Measurements from ENCODE around the gene VSNL1. TPM values are rescaled to one million over a fixed set of nuclear protein-coding genes. Genes with fewer than 3 reads are reported as not detected.

The VSNL1 gene
- total RNA-seq, 1 experiment from 2014 or later, result not detected

DNA sequence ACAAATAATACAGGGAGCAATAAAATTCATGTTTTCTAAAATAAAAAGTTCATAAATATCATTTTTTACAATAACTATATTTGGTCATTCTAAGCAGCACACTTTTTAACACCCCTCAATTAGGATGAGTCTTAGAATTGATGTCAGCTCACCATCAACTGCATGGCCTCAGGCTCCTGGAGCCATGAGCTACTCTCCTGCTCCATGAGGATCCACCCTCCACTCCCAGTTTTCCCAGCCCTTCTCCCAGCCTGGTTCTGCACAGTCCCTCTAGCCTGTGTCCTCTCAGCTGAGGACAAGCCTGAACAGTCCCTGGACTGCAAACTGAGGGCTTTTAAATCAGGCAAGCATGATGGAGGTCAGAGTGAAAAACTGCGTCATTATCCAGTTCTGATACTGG is 124.0 kb downstream of the VSNL1 start:
- TF ChIP-seq, protein P1, sequence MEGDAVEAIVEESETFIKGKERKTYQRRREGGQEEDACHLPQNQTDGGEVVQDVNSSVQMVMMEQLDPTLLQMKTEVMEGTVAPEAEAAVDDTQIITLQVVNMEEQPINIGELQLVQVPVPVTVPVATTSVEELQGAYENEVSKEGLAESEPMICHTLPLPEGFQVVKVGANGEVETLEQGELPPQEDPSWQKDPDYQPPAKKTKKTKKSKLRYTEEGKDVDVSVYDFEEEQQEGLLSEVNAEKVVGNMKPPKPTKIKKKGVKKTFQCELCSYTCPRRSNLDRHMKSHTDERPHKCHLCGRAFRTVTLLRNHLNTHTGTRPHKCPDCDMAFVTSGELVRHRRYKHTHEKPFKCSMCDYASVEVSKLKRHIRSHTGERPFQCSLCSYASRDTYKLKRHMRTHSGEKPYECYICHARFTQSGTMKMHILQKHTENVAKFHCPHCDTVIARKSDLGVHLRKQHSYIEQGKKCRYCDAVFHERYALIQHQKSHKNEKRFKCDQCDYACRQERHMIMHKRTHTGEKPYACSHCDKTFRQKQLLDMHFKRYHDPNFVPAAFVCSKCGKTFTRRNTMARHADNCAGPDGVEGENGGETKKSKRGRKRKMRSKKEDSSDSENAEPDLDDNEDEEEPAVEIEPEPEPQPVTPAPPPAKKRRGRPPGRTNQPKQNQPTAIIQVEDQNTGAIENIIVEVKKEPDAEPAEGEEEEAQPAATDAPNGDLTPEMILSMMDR (IDR thresholded peaks at IDR 0.05; ENCODE audit: unreplicated experiment), result no peak
- Mint-ChIP-seq H3K4me1 (ENCODE audit: low read depth, unreplicated experiment) (no peaks in the 10 kb centered on the region), H3K36me3 (ENCODE audit: insufficient read depth, unreplicated experiment) (no peaks in the 10 kb centered on the region), H3K9me3 (ENCODE audit: low read depth, unreplicated experiment) (no peaks in the 10 kb centered on the region), H3K27ac (ENCODE audit: unreplicated experiment) (no peak overlapping the region), H3K27me3 (ENCODE audit: unreplicated experiment) (no peaks in the 10 kb centered on the region), H3K4me3 (ENCODE audit: low read depth, unreplicated experiment) (no peak overlapping the region)
- no TSS peak for BruUV-seq (replicated peaks)
- no peak for DNase-seq
- CTCF ChIA-PET, result no interaction called here
- intact Hi-C loops (cut with micrococcal nuclease; ENCODE audit: unreplicated experiment), result no loop called here

DNA sequence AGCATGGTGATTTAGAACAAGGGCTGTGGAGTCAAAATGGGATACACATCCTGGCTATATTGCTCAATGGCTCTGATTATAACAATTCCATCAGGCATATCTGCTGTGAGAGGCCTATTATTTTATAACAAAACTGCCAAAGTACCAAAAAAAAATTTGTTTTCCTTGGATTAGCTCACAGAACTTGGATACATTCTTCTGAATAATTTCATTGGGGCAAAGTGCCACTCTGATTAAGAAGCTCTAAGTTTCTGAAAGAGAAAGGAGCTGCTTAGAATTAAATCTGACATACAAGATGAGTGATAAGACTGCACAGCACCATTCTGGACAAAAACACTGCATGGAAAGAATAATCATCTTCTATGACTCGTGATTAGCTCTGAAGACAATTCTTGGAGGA is 127.4 kb downstream of the VSNL1 start:
- no peak overlapping the region for H3K4me3 Mint-ChIP-seq (ENCODE audit: low read depth, unreplicated experiment)
- no peaks in the 10 kb centered on the region for H3K36me3 Mint-ChIP-seq (ENCODE audit: insufficient read depth, unreplicated experiment)
- BruUV-seq (replicated peaks), result no TSS peak
- H3K9me3 Mint-ChIP-seq (ENCODE audit: low read depth, unreplicated experiment), result no peaks in the 10 kb centered on the region
- intact Hi-C loops (cut with micrococcal nuclease; ENCODE audit: unreplicated experiment), result no loop called here
- CTCF ChIA-PET, result no interaction called here
- no peaks in the 10 kb centered on the region for H3K4me1 Mint-ChIP-seq (ENCODE audit: low read depth, unreplicated experiment)
- no peak for DNase-seq
- no peaks in the 10 kb centered on the region for H3K27me3 Mint-ChIP-seq (ENCODE audit: unreplicated experiment)
- H3K27ac Mint-ChIP-seq (ENCODE audit: unreplicated experiment), result no peak overlapping the region
- TF ChIP-seq, protein P1 (IDR thresholded peaks at IDR 0.05; ENCODE audit: unreplicated experiment), result no peak

DNA sequence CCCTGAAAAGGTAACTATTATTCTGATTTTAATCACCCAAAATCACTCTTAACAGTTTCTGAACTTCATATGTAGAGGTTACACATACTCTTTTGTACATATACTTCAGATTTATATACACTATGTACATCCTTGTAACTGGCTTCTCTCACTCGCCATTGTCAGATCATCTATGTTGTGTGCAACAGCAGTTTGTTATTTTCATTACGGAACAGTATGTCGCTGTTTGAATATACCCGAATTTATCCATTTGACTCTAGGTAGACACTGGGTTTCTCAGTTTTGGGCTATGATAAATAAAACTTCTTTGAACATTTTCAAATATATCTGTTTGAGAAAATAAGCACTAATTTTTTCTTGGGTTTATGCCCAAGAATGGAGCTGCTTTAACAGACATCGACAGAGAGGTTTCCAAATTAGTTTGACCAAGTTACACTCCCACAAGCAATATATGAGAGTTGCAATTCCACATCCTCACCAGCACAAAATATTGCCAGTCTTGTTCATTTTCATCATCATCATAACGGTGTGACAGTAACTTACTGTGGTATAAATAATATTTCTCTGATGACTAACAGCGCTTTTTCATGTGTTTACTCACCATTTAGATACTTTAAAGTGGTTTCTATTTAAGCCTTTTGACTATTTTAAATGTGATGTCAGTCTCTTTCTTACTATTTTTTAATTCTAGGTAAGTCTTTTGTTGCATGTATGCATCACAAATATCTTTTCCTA is 132.3 kb downstream of the VSNL1 start:
- Mint-ChIP-seq H3K27me3 (ENCODE audit: unreplicated experiment) (no peaks in the 10 kb centered on the region), H3K36me3 (ENCODE audit: insufficient read depth, unreplicated experiment) (no peaks in the 10 kb centered on the region), H3K4me3 (ENCODE audit: low read depth, unreplicated experiment) (no peak overlapping the region), H3K4me1 (ENCODE audit: low read depth, unreplicated experiment) (no peaks in the 10 kb centered on the region), H3K9me3 (ENCODE audit: low read depth, unreplicated experiment) (no peaks in the 10 kb centered on the region), H3K27ac (ENCODE audit: unreplicated experiment) (no peak overlapping the region)
- TF ChIP-seq, protein P1 (IDR thresholded peaks at IDR 0.05; ENCODE audit: unreplicated experiment), result no peak
- no peak for DNase-seq
- CTCF ChIA-PET, result interaction anchor here (1.0 kb wide), 1 partner anchor 9 kb away, joined by 3 read pairs; no protein-coding TSS in a partner anchor
- no TSS peak for BruUV-seq (replicated peaks)
- intact Hi-C loops (cut with micrococcal nuclease; ENCODE audit: unreplicated experiment), result loop anchor here (10.0 kb wide), 1 partner anchor 358 kb away; no protein-coding TSS in a partner anchor

DNA sequence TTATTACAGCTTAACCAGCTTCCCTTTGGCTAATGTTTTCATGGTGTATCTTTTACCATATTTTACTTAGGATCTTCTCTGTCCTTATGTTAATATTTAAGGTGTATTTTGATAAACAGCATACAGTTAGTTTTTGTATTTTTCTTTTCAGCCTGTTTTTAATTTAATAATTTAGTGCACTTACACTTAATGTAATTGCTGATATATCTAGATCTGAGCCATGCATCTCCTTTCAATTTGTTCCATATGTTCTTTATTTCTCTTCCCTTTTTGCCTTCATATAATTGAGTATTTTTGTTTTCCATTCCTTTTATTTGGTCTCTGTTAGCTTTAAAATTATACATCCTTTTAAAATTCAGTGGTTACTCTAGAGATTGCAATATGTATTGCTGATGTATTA is 134.3 kb downstream of the VSNL1 start:
- no peaks in the 10 kb centered on the region for H3K27me3 Mint-ChIP-seq (ENCODE audit: unreplicated experiment)
- no TSS peak for BruUV-seq (replicated peaks)
- CTCF ChIA-PET, result no interaction called here
- H3K4me1 Mint-ChIP-seq (ENCODE audit: low read depth, unreplicated experiment), result no peaks in the 10 kb centered on the region
- no peak overlapping the region for H3K4me3 Mint-ChIP-seq (ENCODE audit: low read depth, unreplicated experiment)
- intact Hi-C loops (cut with micrococcal nuclease; ENCODE audit: unreplicated experiment), result loop anchor here (10.0 kb wide), 1 partner anchor 360 kb away; no protein-coding TSS in a partner anchor
- no peaks in the 10 kb centered on the region for H3K9me3 Mint-ChIP-seq (ENCODE audit: low read depth, unreplicated experiment)
- H3K36me3 Mint-ChIP-seq (ENCODE audit: insufficient read depth, unreplicated experiment), result peaks cover 5% of the 10 kb centered on the region
- TF ChIP-seq, protein P1 (IDR thresholded peaks at IDR 0.05; ENCODE audit: unreplicated experiment), result no peak
- DNase-seq, result no peak
- no peak overlapping the region for H3K27ac Mint-ChIP-seq (ENCODE audit: unreplicated experiment)

Measured in Calu3 (cell line).